Endothelial cell of umbilical vein (primary cell): ENCODE data around the gene GRK5.

Experiments used
- EZH2 ChIP-seq: IDR thresholded peaks from 2 replicates; pipeline ENCODE4 v1.6.1; 2012; ENCODE audit warnings: borderline replicate concordance, low read depth, mild to moderate bottlenecking, moderate library complexity, low read length, inconsistent platforms; ENCODE audit not compliant: severe bottlenecking
- FOS ChIP-seq: IDR thresholded peaks from 2 replicates; pipeline ENCODE4 v1.6.1; 2011; ENCODE audit warnings: mild to moderate bottlenecking, low read length, moderate library complexity, borderline replicate concordance; ENCODE audit not compliant: insufficient read depth
- GATA2 ChIP-seq: IDR thresholded peaks from 2 replicates; pipeline ENCODE4 v1.7.0; 2011; ENCODE audit warnings: low read depth, mild to moderate bottlenecking, moderate library complexity, mixed read lengths, low read length; ENCODE audit not compliant: insufficient read length, insufficient read depth
- JUN ChIP-seq: IDR thresholded peaks from 2 replicates; pipeline ENCODE4 v1.6.1; 2011; ENCODE audit warnings: borderline replicate concordance, low read depth; ENCODE audit not compliant: insufficient read length, insufficient read depth
- MYC ChIP-seq: IDR thresholded peaks from one replicate; pipeline ENCODE4 v1.6.1; 2011; ENCODE audit warnings: mild to moderate bottlenecking, low read depth, low read length
- POLR2A ChIP-seq: IDR thresholded peaks from 2 replicates; pipeline ENCODE4 v1.6.1; 2012; ENCODE audit warnings: low read depth, mild to moderate bottlenecking, control low read depth, low read length
- POLR2AphosphoS5 ChIP-seq: IDR thresholded peaks from 2 replicates; pipeline ENCODE4 v1.6.1; 2012; ENCODE audit warnings: low read depth, mild to moderate bottlenecking, control low read depth, low read length, moderate library complexity; ENCODE audit not compliant: insufficient read depth
- TF ChIP-seq, protein P1 (sequence below), 2 donors: IDR thresholded peaks; 1 replicate in 1 of 2; 2 replicates in 1 of 2; pipeline ENCODE4 v1.5.1; 2011; ENCODE audit warnings: low read length in 2 of 2, mild to moderate bottlenecking in 2 of 2, moderate library complexity in 2 of 2, control low read depth in 1 of 2, inconsistent platforms in 1 of 2, low read depth in 1 of 2; ENCODE audit not compliant: insufficient read depth in 1 of 2; ENCODE audit errors: extremely low read depth in 1 of 2
- TF ChIP-seq, protein P2 (sequence below): IDR thresholded peaks from 2 replicates; pipeline ENCODE4 v1.6.1; 2011; ENCODE audit not compliant: insufficient read depth, insufficient read length

DNA sequence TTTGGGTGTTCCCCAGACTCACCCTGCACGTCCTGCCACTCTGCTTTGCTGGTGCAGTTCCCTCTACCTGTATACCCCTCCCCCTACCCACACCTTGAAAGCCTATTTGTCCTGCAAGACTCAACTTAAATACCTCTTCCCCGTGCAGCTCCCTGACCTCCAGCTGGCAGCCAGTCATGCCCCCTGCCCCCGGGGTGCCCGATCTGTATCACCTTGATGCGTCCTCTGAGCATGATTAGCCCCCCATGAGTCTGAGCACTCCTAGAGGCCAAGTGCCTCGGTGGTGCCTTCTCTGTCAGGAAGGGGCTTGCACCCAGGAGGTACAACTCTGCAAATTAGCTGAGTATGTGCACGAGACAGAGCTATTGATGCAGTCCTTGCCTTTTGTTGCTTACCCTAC, 240.1 kb downstream of the GRK5 start:
- TF ChIP-seq, protein P1, sequence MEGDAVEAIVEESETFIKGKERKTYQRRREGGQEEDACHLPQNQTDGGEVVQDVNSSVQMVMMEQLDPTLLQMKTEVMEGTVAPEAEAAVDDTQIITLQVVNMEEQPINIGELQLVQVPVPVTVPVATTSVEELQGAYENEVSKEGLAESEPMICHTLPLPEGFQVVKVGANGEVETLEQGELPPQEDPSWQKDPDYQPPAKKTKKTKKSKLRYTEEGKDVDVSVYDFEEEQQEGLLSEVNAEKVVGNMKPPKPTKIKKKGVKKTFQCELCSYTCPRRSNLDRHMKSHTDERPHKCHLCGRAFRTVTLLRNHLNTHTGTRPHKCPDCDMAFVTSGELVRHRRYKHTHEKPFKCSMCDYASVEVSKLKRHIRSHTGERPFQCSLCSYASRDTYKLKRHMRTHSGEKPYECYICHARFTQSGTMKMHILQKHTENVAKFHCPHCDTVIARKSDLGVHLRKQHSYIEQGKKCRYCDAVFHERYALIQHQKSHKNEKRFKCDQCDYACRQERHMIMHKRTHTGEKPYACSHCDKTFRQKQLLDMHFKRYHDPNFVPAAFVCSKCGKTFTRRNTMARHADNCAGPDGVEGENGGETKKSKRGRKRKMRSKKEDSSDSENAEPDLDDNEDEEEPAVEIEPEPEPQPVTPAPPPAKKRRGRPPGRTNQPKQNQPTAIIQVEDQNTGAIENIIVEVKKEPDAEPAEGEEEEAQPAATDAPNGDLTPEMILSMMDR (IDR thresholded peaks at IDR 0.05; ENCODE audit: extremely low read depth in 1 of 2, insufficient read depth in 1 of 2, low read depth in 1 of 2, low read length in 2 of 2), result no peak
- TF ChIP-seq POLR2AphosphoS5 (no peak), EZH2 (no peak), POLR2A (no peak), JUN (no peak), GATA2 (no peak), FOS (no peak), MYC (no peak)
- TF ChIP-seq, protein P2, sequence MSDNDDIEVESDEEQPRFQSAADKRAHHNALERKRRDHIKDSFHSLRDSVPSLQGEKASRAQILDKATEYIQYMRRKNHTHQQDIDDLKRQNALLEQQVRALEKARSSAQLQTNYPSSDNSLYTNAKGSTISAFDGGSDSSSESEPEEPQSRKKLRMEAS, result no peak
